Measurements from ENCODE around the gene WDR45.

Gene WDR45

GRCh38 chrX:49072712-49073095, 7.0 kb downstream of the WDR45 start:
- TF ChIP-seq TAF1 (IDR thresholded peaks at IDR 0.05; ENCODE audit: borderline replicate concordance, low read depth, low read length) (no peak), POLR2A (IDR thresholded peaks at IDR 0.05; ENCODE audit: low read depth, low read length) (no peak), POLR2AphosphoS5 (IDR thresholded peaks at IDR 0.05; ENCODE audit: low read depth, low read length) (no peak)
- no peak for DNase-seq (ENCODE audit: insufficient read length)

GRCh38 chrX:49071877-49072711, 7.6 kb downstream of the WDR45 start:
- DNase-seq (ENCODE audit: insufficient read length): no peak
- no peak for FAIRE-seq
- no peak for TF ChIP-seq TAF1 (IDR thresholded peaks at IDR 0.05; ENCODE audit: borderline replicate concordance, low read depth, low read length)
- TF ChIP-seq POLR2AphosphoS5 (IDR thresholded peaks at IDR 0.05; ENCODE audit: low read depth, low read length): no peak
- TF ChIP-seq POLR2A (IDR thresholded peaks at IDR 0.05; ENCODE audit: low read depth, low read length): no peak

More at GRCh38 chrX:49072712-49073095, 7.0 kb downstream of the WDR45 start:
- no peak for FAIRE-seq

GRCh38 chrX:49070988-49071387, 8.7 kb downstream of the WDR45 start:
- FAIRE-seq (no peak), DNase-seq (ENCODE audit: insufficient read length) (no peak)
- TF ChIP-seq POLR2A (IDR thresholded peaks at IDR 0.05; ENCODE audit: low read depth, low read length): no peak
- TF ChIP-seq TAF1 (IDR thresholded peaks at IDR 0.05; ENCODE audit: borderline replicate concordance, low read depth, low read length): no peak

GRCh38 chrX:49069038-49069437, 10.6 kb downstream of the WDR45 start:
- TF ChIP-seq POLR2AphosphoS5 (IDR thresholded peaks at IDR 0.05; ENCODE audit: low read depth, low read length) (no peak), POLR2A (IDR thresholded peaks at IDR 0.05; ENCODE audit: low read depth, low read length) (no peak), TAF1 (IDR thresholded peaks at IDR 0.05; ENCODE audit: borderline replicate concordance, low read depth, low read length) (no peak)
- no peak for FAIRE-seq
- DNase-seq (ENCODE audit: insufficient read length): no peak

- FAIRE-seq: no peak
- no peak for TF ChIP-seq TAF1 (IDR thresholded peaks at IDR 0.05; ENCODE audit: borderline replicate concordance, low read depth, low read length)
- TF ChIP-seq POLR2A (IDR thresholded peaks at IDR 0.05; ENCODE audit: low read depth, low read length): no peak
- TF ChIP-seq POLR2AphosphoS5 (IDR thresholded peaks at IDR 0.05; ENCODE audit: low read depth, low read length): no peak
Observed at GRCh38 chrX:49067285-49068120, 12.2 kb downstream of the WDR45 start.

GRCh38 chrX:49066690-49067089, 13.0 kb downstream of the WDR45 start:
- FAIRE-seq: no peak
- TF ChIP-seq POLR2AphosphoS5 (IDR thresholded peaks at IDR 0.05; ENCODE audit: low read depth, low read length) (no peak), TAF1 (IDR thresholded peaks at IDR 0.05; ENCODE audit: borderline replicate concordance, low read depth, low read length) (no peak), POLR2A (IDR thresholded peaks at IDR 0.05; ENCODE audit: low read depth, low read length) (no peak)
- no peak for DNase-seq (ENCODE audit: insufficient read length)

More at GRCh38 chrX:49067285-49068120, 12.2 kb downstream of the WDR45 start:
- no peak for DNase-seq (ENCODE audit: insufficient read length)

GRCh38 chrX:49066278-49066677, 13.4 kb downstream of the WDR45 start:
- DNase-seq (ENCODE audit: insufficient read length) (no peak), FAIRE-seq (no peak)
- TF ChIP-seq TAF1 (IDR thresholded peaks at IDR 0.05; ENCODE audit: borderline replicate concordance, low read depth, low read length) (no peak), POLR2A (IDR thresholded peaks at IDR 0.05; ENCODE audit: low read depth, low read length) (no peak), POLR2AphosphoS5 (IDR thresholded peaks at IDR 0.05; ENCODE audit: low read depth, low read length) (no peak)

GRCh38 chrX:49064735-49065134, 15.0 kb downstream of the WDR45 start:
- no peak for FAIRE-seq

GRCh38 chrX:49064303-49064702, 15.4 kb downstream of the WDR45 start:
- DNase-seq (ENCODE audit: insufficient read length): no peak
- no peak for TF ChIP-seq POLR2AphosphoS5 (IDR thresholded peaks at IDR 0.05; ENCODE audit: low read depth, low read length)
- TF ChIP-seq TAF1 (IDR thresholded peaks at IDR 0.05; ENCODE audit: borderline replicate concordance, low read depth, low read length): no peak
- no peak for TF ChIP-seq POLR2A (IDR thresholded peaks at IDR 0.05; ENCODE audit: low read depth, low read length)
- FAIRE-seq: no peak

More at GRCh38 chrX:49064735-49065134, 15.0 kb downstream of the WDR45 start:
- TF ChIP-seq POLR2A (IDR thresholded peaks at IDR 0.05; ENCODE audit: low read depth, low read length): no peak
- no peak for TF ChIP-seq TAF1 (IDR thresholded peaks at IDR 0.05; ENCODE audit: borderline replicate concordance, low read depth, low read length)
- no peak for TF ChIP-seq POLR2AphosphoS5 (IDR thresholded peaks at IDR 0.05; ENCODE audit: low read depth, low read length)
- DNase-seq (ENCODE audit: insufficient read length): no peak

- no peak for DNase-seq (ENCODE audit: insufficient read length)
- no peak for FAIRE-seq
- no peak for TF ChIP-seq POLR2AphosphoS5 (IDR thresholded peaks at IDR 0.05; ENCODE audit: low read depth, low read length)
- TF ChIP-seq POLR2A (IDR thresholded peaks at IDR 0.05; ENCODE audit: low read depth, low read length): no peak
- no peak for TF ChIP-seq TAF1 (IDR thresholded peaks at IDR 0.05; ENCODE audit: borderline replicate concordance, low read depth, low read length)
Observed at GRCh38 chrX:49063715-49064114, 16.0 kb downstream of the WDR45 start.

- no peak for FAIRE-seq
- TF ChIP-seq TAF1 (IDR thresholded peaks at IDR 0.05; ENCODE audit: borderline replicate concordance, low read depth, low read length) (no peak), POLR2AphosphoS5 (IDR thresholded peaks at IDR 0.05; ENCODE audit: low read depth, low read length) (no peak), POLR2A (IDR thresholded peaks at IDR 0.05; ENCODE audit: low read depth, low read length) (no peak)
- DNase-seq (ENCODE audit: insufficient read length): no peak
Observed at GRCh38 chrX:49061916-49062315, 17.8 kb downstream of the WDR45 start.
